ENCODE measurements around the gene SNTB2.

SNTB2 gene

DNA sequence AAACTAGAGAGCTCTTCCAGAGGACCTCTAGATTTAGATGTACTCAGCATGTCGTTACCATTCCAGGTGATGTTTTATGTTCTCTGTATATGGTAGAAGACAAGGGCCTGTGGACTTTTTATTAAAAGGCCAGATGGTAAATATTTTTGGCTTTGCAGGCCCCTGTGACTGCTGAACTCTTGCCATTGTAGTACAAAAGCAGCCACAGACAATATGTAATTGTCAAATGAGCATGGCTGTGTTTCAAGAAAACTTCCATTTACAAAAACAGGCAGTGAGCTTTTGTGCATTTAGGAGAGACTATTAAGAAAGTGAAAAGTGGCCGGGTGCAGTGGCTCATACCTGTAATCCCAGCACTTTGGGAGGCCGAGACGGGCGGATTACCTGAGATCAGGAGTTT is 157.2 kb downstream of the SNTB2 start:
- DNase-seq (ENCODE audit: low spot score): no peak
- TF ChIP-seq, protein P1, sequence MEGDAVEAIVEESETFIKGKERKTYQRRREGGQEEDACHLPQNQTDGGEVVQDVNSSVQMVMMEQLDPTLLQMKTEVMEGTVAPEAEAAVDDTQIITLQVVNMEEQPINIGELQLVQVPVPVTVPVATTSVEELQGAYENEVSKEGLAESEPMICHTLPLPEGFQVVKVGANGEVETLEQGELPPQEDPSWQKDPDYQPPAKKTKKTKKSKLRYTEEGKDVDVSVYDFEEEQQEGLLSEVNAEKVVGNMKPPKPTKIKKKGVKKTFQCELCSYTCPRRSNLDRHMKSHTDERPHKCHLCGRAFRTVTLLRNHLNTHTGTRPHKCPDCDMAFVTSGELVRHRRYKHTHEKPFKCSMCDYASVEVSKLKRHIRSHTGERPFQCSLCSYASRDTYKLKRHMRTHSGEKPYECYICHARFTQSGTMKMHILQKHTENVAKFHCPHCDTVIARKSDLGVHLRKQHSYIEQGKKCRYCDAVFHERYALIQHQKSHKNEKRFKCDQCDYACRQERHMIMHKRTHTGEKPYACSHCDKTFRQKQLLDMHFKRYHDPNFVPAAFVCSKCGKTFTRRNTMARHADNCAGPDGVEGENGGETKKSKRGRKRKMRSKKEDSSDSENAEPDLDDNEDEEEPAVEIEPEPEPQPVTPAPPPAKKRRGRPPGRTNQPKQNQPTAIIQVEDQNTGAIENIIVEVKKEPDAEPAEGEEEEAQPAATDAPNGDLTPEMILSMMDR (IDR thresholded peaks at IDR 0.05; ENCODE audit: extremely low read depth, missing control alignments): no peak

DNA sequence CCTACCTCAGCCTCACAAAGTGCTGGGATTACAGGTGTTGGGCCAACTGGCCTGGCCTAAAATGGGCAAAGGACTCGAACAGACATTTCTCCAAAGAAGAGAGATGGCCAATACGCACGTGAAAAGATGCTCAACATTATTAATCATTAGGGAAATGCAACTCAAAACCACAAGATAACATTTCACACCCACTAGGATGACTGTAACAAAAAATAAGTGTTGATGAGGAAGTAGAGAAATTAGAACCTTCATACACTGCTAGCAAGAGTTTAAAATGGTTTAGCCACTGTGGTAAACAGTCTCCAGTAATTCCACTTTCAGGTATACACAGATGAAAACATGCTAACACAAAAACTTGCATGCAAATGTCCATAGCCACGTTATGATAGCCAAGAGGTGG is 159.0 kb downstream of the SNTB2 start:
- no peak for DNase-seq (ENCODE audit: low spot score)
- TF ChIP-seq, protein P1 (IDR thresholded peaks at IDR 0.05; ENCODE audit: extremely low read depth, missing control alignments): no peak

DNA sequence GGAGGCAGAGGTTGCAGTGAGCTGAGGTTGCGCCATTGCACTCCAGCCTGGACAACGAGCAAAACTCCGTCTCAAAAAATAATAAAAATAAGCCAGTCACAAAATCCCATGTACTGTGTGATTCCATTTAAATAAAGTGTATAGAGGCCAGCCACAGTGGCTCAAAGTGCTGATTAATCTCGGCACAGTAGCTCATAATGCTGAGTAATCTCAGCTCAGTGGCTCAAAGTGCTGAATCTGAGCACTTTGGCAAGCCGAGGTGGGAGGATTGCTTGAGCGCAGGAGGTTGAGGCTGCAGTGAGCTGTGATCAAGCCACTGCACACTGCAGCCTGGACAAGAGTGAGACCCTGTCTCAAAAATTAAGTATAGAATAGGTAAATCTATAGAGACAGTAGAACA is 159.7 kb downstream of the SNTB2 start:
- TF ChIP-seq, protein P1 (IDR thresholded peaks at IDR 0.05; ENCODE audit: extremely low read depth, missing control alignments): no peak
- no peak for DNase-seq (ENCODE audit: low spot score)

DNA sequence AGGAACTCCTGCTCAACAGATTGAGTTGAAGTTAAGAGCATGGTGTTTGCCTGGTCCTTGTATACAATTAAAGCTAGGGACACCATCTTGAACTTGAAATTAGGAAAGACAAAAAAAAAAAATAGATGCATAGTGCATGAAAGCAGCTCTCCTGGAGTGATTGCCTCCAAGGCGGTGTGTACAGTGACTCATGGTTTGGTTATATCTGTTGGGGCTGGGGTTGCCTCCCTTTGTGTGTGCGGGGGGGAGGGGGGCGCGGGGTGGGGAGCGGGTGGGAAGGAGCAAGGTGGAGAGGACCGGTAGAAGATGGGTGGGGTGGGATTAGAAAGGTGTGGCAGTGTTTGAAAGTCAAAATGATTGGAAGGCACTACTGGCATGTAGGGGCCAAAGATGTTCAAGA is 161.3 kb downstream of the SNTB2 start:
- TF ChIP-seq, protein P1 (IDR thresholded peaks at IDR 0.05; ENCODE audit: extremely low read depth, missing control alignments): no peak
- no peak for DNase-seq (ENCODE audit: low spot score)

DNA sequence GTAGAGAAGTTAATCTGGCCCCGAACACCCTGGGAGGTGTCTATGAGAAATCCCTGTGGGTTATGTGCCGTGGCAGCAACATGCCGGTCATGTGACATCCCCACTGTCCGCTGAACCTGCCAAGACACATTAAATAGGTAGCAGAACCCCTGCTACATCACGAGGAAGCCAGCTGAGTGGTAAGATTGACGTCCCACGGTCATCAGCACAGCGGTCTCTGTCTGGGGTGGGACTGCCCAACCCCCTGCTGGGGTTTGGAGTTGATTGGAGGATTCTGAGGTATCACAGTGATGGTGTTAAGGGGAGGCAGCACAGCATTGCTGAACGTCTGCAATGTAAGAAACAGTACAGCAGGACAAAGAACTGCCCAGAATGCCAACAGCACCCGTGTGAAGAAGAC is 162.6 kb downstream of the SNTB2 start:
- DNase-seq (ENCODE audit: low spot score): no peak
- TF ChIP-seq, protein P1 (IDR thresholded peaks at IDR 0.05; ENCODE audit: extremely low read depth, missing control alignments): no peak

DNA sequence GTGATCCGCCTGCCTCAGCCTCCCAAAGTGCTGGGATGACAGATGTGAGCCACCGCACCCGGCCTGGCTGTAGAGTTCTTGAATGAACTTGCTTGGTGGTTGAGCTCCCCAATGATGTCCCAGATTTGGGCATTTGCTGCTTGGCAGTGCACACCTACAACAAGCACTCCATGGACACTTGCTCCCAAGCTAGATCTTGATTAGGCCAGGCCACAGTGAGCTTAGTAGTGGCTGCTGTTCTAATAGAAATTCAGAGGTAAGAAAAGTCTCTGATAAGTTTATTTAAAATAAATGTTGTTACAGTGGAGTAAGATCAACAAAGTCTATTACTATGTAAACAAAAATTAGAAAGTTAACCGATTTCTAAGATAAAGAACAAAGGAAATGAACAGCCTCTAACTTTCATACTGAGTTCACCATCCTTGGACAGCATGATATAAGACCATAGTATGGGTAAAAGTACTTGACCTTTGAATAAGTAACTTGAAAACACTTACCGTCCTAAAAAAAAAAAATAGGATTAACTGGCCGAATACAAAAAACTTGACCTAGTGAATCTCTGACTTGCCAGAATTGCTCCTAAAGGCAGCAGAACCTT is 163.7 kb downstream of the SNTB2 start:
- TF ChIP-seq, protein P1 (IDR thresholded peaks at IDR 0.05; ENCODE audit: extremely low read depth, missing control alignments): no peak
- no peak for DNase-seq (ENCODE audit: low spot score)

DNA sequence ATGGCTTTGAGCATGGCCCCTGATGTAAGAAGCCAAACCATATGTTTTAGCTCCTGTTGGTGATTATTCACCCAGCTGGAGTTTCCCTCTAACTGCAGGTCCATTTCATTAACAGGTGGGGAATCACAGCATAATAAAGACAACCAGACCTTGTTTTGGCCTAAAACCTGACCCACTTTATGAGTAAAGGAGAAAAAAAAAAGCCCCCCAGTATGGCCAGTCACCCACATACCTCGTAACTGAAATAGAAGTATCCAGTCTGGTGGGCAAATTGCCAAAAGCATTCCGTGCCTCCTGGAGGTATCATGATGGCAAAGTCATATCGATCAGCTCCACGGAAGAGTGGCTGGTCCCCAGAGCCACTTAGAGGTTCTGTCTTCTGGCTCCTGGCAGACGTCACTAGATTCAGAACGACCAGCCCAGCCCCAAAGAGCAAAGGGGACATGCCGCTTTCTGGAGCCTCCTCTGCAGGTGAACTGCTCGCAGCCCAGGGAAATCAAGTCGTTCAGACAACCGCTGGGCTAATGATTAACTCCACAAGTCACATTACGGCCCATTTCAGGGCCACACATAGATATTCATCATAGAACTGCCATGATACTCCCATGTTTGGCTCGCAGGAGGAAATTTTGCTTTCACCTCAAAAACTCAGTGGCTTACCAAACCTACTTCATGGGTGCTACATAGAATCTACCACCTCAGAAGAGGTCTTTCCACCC is 164.5 kb downstream of the SNTB2 start, which contains the start of gene TMED6:
TMED6 (minus strand) TSS at position 478 of the 719 bp plus-strand sequence; CDS start at position 445, 33 bp downstream.
- TF ChIP-seq, protein P1 (IDR thresholded peaks at IDR 0.05; ENCODE audit: extremely low read depth, missing control alignments): no peak
- no peak for DNase-seq (ENCODE audit: low spot score)

Measured in GM20000 (cell line).